PC-3 (cell line): ENCODE results near the gene GNRH2.

Experiments
- EZH2 ChIP-seq: fragments of 300-600 bp; sonication (generic); IDR thresholded peaks from one replicate; pipeline ENCODE4 v1.6.1; 2017; ENCODE audit warnings: antibody characterized with exemption, mild to moderate bottlenecking, low read length; ENCODE audit not compliant: unreplicated experiment
- EZH2phosphoT487 ChIP-seq: fragments of 300-600 bp; sonication (generic); IDR thresholded peaks from 2 replicates; pipeline ENCODE4 v1.6.1; 2018; ENCODE audit warnings: mild to moderate bottlenecking, antibody characterized with exemption, low read length, borderline replicate concordance
- TF ChIP-seq, protein P1 (sequence below): fragments of 300-600 bp; sonication (generic); conservative IDR thresholded peaks from 2 replicates; pipeline ENCODE4 v1.5.1; 2017; ENCODE audit warnings: antibody characterized with exemption, low read depth, mild to moderate bottlenecking, low read length

DNA sequence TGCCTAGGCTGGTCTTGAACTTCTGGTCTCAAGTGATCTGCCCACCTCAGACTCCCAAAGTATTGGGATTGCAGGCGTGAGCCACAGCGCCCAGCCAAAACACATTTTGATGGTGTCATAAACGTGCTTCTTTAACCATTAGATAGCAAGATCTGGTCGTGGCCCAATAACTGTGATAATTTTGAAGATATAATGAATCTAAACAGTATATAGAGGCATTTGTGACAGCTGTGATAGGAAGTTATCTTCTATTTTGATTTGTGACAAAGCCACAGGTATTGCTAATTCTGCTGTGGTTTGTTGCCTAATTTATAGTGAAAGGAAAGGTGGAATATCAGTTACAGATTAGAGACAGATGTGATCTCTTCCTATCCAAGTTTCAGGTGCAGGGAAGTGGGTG lies 27.3 kb downstream of the GNRH2 start:
- TF ChIP-seq, protein P1, sequence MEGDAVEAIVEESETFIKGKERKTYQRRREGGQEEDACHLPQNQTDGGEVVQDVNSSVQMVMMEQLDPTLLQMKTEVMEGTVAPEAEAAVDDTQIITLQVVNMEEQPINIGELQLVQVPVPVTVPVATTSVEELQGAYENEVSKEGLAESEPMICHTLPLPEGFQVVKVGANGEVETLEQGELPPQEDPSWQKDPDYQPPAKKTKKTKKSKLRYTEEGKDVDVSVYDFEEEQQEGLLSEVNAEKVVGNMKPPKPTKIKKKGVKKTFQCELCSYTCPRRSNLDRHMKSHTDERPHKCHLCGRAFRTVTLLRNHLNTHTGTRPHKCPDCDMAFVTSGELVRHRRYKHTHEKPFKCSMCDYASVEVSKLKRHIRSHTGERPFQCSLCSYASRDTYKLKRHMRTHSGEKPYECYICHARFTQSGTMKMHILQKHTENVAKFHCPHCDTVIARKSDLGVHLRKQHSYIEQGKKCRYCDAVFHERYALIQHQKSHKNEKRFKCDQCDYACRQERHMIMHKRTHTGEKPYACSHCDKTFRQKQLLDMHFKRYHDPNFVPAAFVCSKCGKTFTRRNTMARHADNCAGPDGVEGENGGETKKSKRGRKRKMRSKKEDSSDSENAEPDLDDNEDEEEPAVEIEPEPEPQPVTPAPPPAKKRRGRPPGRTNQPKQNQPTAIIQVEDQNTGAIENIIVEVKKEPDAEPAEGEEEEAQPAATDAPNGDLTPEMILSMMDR, result no peak
- TF ChIP-seq EZH2phosphoT487 (no peak), EZH2 (no peak)
